Panc1 (cell line): ENCODE results near the gene SFTA2. TPM values are rescaled to one million over a fixed set of nuclear protein-coding genes. Genes with fewer than 3 reads are reported as not detected.
A peak's percentile ranks its signal among the peaks of the same experiment; 100 is the strongest.

Source experiments
- ATAC-seq: fragments of 200-7000 bp; cut with Tn5 transposase; 2 replicates; pipeline ENCODE4 v1.9.1; 2020; ENCODE audit warnings: mild to moderate bottlenecking, moderate library complexity
- BruUV-seq: library from RNA; stranded (reverse); fragments of 400-500 nt; replicated peaks from 2 replicates; lab custom pipeline; 2021; lab: Mats Ljungman, UMichigan
- CTCF ChIA-PET: fragments of 300-600 bp; sonication (Branson Sonifier 250); formaldehyde crosslinking; loops from one replicate; lab custom pipeline; 2022; ENCODE audit warnings: antibody characterized with exemption; lab: Charles Lee
- POLR2A ChIA-PET: fragments of 300-600 bp; sonication (Branson Sonifier 250); formaldehyde crosslinking; loops from one replicate; lab custom pipeline; 2022; ENCODE audit warnings: antibody characterized with exemption; lab: Charles Lee
- DNase-seq: peaks from one replicate; pipeline ENCODE4 v3.0.0-alpha.2; 2010; ENCODE audit warnings: low read depth, low spot score
- H3K27ac ChIP-seq: 2 replicates; pipeline ENCODE4 v1.5.1; 2011; ENCODE audit warnings: mild to moderate bottlenecking, low read length, inconsistent platforms
- H3K27me3 ChIP-seq: fragments of 200-500 bp; sonication (Bioruptor generic); 2 replicates; pipeline ENCODE4 v1.6.0; 2014; ENCODE audit warnings: low read length, inconsistent platforms; ENCODE audit not compliant: control insufficient read depth, insufficient read depth
- H3K36me3 ChIP-seq: fragments of 200-500 bp; sonication (Bioruptor generic); 2 replicates; pipeline ENCODE4 v1.5.1; 2014; ENCODE audit warnings: inconsistent platforms, mild to moderate bottlenecking, low read length, moderate library complexity; ENCODE audit not compliant: control insufficient read depth, insufficient read depth
- H3K4me1 ChIP-seq: 2 replicates; pipeline ENCODE4 v1.5.1; 2011; ENCODE audit warnings: inconsistent platforms, mild to moderate bottlenecking, low read length, moderate library complexity; ENCODE audit not compliant: control insufficient read depth, insufficient read depth
- H3K4me3 ChIP-seq, 2 experiments: 2 replicates each; pipeline ENCODE4 v1.5.1; 2011 to 2012; ENCODE audit warnings: low read depth in 2 of 2, low read length in 2 of 2, mild to moderate bottlenecking in 2 of 2, inconsistent platforms in 1 of 2, moderate library complexity in 1 of 2
- H3K9me3 ChIP-seq: fragments of 200-500 bp; sonication (Bioruptor generic); 2 replicates; pipeline ENCODE4 v1.5.1; 2014; ENCODE audit warnings: low read depth, mild to moderate bottlenecking, inconsistent platforms, low read length, moderate library complexity; ENCODE audit not compliant: control insufficient read depth, insufficient read depth
- POLR2AphosphoS5 ChIP-seq: IDR thresholded peaks from 2 replicates; pipeline ENCODE4 v1.6.1; 2012; ENCODE audit warnings: mild to moderate bottlenecking, low read depth, low read length, moderate library complexity
- SIN3A ChIP-seq: IDR thresholded peaks from 2 replicates; pipeline ENCODE4 v1.6.1; 2012; ENCODE audit warnings: low read depth, mild to moderate bottlenecking, low read length, moderate library complexity, borderline replicate concordance; ENCODE audit not compliant: insufficient read depth
- TCF7L2 ChIP-seq: IDR thresholded peaks from 2 replicates; pipeline ENCODE4 v1.6.1; 2011; ENCODE audit warnings: mild to moderate bottlenecking, low read depth, low read length, inconsistent platforms
- in situ Hi-C: cut with HindIII; loops from 2 replicates; pipeline ENCODE4 v1.10.0; 2016; ENCODE audit warnings: low sequenced_read_pairs, low pct_unique_long_range_greater_than_20kb
- intact Hi-C: fragments of 100-400 bp; cut with micrococcal nuclease; formaldehyde crosslinking; loops from one replicate; pipeline ENCODE4 v1.10.0; 2022; ENCODE audit not compliant: unreplicated experiment
- total RNA-seq: library from RNA; stranded (reverse); gene quantifications from one replicate; pipeline ENCODE4 v1.2.1, GENCODE V29; 2021; ENCODE audit not compliant: unreplicated experiment
- TF ChIP-seq, protein P1 (sequence below), 2 experiments: IDR thresholded peaks; 2 replicates each; pipeline ENCODE4 v1.6.1; 2011 to 2012; ENCODE audit warnings: low read depth in 2 of 2, control low read depth in 1 of 2, low read length in 1 of 2, mild to moderate bottlenecking in 1 of 2, moderate library complexity in 1 of 2; ENCODE audit not compliant: insufficient read depth in 1 of 2
- TF ChIP-seq, protein P2 (sequence below): fragments of 450-650 bp; IDR thresholded peaks from 2 replicates; pipeline ENCODE4 v1.5.1; 2017; ENCODE audit warnings: mild to moderate bottlenecking

The SFTA2 gene
- total RNA-seq, 1 experiment from 2014 or later, result not detected

DNA sequence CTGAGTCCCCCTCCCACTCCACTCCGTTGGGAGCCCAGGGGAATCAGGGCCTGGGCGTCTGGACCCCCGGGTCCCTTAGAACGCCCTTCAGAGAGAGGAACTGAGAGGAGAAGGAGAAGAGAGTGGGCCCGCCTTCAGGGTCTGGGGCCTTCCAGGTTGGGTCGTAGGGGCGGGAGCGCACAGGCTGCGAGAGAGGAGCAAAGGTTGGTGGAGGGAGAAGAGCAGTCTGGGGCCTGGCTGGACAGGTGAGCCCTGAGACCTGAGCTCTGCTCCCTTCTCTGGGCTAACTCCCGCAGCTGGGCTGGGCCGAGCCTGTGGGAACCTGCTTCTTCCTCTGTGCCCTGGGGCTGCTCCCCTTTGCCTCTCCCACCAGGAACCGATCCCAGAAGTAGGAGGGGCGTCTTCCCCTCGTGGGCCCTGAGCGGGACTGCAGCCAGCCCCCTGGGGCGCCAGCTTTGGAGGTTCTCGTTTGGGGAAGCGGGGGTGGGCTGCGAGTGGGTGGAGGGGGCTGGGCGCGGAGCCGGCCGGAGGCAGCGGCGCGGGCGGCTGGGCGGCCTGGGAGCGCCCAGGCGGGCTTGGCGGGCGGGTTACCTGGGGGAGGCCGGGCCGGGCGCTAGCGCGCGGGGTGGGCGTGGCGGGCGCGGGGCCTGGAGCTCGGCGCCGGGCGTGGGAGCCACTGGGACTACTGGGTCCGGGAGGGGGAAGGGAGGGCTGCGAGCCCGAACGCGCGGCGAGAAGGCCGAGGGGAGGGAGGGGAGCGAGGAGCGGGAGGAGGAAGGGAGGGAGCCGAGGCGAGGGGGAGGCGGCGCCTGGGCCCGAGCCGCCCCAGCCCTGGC is 48.1 kb downstream of the SFTA2 start, which contains the start of gene DDR1:
DDR1 (plus strand) TSS at position 835 of the 836 bp plus-strand sequence. CDS start 4,211 bp downstream, outside the sequence.
- ChIA-PET CTCF (interaction anchor here (0.6 to 1.3 kb wide), 2 partner anchors 139 to 265 kb away, joined by 3 to 7 read pairs; partner anchors contain the start of gene IER3), POLR2A (no interaction called here)
- ATAC-seq (peak; percentile 64), DNase-seq (no peak)
- intact Hi-C loops, result no loop called here
- Histone ChIP-seq H3K4me3 (peak within 1 kb of the TSS; percentile 62 to 86), H3K36me3 (no peaks in the 10 kb centered on the region), H3K27ac (peak within 1 kb of the TSS; percentile 84), H3K4me1 (peaks cover 46% of the 10 kb centered on the region), H3K9me3 (no peaks in the 10 kb centered on the region), H3K27me3 (no peaks in the 10 kb centered on the region)
- in situ Hi-C loops, result no loop called here
- TF ChIP-seq SIN3A (no peak), TCF7L2 (no peak), POLR2AphosphoS5 (no peak)
- TF ChIP-seq, protein P1, sequence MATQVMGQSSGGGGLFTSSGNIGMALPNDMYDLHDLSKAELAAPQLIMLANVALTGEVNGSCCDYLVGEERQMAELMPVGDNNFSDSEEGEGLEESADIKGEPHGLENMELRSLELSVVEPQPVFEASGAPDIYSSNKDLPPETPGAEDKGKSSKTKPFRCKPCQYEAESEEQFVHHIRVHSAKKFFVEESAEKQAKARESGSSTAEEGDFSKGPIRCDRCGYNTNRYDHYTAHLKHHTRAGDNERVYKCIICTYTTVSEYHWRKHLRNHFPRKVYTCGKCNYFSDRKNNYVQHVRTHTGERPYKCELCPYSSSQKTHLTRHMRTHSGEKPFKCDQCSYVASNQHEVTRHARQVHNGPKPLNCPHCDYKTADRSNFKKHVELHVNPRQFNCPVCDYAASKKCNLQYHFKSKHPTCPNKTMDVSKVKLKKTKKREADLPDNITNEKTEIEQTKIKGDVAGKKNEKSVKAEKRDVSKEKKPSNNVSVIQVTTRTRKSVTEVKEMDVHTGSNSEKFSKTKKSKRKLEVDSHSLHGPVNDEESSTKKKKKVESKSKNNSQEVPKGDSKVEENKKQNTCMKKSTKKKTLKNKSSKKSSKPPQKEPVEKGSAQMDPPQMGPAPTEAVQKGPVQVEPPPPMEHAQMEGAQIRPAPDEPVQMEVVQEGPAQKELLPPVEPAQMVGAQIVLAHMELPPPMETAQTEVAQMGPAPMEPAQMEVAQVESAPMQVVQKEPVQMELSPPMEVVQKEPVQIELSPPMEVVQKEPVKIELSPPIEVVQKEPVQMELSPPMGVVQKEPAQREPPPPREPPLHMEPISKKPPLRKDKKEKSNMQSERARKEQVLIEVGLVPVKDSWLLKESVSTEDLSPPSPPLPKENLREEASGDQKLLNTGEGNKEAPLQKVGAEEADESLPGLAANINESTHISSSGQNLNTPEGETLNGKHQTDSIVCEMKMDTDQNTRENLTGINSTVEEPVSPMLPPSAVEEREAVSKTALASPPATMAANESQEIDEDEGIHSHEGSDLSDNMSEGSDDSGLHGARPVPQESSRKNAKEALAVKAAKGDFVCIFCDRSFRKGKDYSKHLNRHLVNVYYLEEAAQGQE (IDR thresholded peaks at IDR 0.05; ENCODE audit: insufficient read depth in 1 of 2, low read depth in 2 of 2, low read length in 1 of 2), result no peak
- TF ChIP-seq, protein P2, sequence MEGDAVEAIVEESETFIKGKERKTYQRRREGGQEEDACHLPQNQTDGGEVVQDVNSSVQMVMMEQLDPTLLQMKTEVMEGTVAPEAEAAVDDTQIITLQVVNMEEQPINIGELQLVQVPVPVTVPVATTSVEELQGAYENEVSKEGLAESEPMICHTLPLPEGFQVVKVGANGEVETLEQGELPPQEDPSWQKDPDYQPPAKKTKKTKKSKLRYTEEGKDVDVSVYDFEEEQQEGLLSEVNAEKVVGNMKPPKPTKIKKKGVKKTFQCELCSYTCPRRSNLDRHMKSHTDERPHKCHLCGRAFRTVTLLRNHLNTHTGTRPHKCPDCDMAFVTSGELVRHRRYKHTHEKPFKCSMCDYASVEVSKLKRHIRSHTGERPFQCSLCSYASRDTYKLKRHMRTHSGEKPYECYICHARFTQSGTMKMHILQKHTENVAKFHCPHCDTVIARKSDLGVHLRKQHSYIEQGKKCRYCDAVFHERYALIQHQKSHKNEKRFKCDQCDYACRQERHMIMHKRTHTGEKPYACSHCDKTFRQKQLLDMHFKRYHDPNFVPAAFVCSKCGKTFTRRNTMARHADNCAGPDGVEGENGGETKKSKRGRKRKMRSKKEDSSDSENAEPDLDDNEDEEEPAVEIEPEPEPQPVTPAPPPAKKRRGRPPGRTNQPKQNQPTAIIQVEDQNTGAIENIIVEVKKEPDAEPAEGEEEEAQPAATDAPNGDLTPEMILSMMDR, result no peak
- BruUV-seq, result no TSS peak

DNA sequence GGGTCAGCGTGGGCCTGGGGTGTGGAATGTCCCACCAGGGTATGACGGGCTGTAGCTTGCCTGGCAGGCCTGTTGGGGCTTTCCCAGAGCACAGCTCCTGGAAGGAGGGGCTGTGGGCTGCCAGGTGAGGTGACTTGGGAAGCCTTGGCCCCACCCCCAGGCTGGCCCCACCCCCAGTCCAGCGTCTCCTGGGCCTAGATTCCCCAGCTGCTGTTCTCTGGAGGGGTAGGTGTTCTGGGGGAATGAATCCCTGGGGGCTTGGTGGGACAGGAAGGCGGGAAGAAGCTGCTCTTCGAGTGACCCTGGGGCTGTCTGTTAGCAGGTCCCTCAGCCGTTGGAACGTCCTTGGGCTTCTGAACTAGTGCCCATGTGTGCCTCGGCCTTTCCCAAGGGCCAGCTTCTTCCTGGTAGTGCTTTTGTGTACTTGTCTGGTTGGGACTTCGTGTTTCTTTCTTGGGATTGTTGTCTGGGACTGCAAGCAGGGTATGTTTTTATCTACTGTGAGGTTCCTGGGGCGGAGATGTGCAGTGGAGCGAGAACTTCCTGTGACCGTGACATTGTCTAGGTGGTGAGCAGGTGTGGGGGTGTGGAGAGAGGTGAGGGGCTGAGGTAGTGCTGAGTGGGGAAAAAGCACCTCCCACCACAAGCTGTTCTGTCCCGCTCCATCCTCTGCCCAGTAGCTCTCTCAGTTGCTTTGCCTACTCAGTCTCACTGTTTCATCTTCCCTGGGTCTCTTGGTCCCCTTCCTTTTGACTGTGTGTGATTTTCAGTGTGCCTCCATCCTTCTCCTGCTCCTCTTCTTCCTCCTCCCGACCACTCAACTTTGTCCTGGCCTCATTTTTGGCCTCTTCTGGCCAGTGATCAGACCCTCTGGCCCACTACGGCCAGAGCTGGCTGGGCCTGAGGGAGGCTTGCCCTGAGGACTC is 48.9 kb downstream of the SFTA2 start:
- DNase-seq (no peak), ATAC-seq (peak; percentile 18; the same call in 1 of the 2 replicates)
- peaks cover 47% of the 10 kb centered on the region for H3K4me1 ChIP-seq
- no peaks in the 10 kb centered on the region for H3K36me3 ChIP-seq
- no peak for TF ChIP-seq POLR2AphosphoS5
- no peak for TF ChIP-seq TCF7L2
- TF ChIP-seq, protein P1 (IDR thresholded peaks at IDR 0.05; ENCODE audit: insufficient read depth in 1 of 2, low read depth in 2 of 2, low read length in 1 of 2), result no peak
- TF ChIP-seq SIN3A, result no peak
- TF ChIP-seq, protein P2, result no peak
- in situ Hi-C loops, result no loop called here
- no peaks in the 10 kb centered on the region for H3K27me3 ChIP-seq
- peak overlapping the region; percentile 50 to 62 for H3K4me3 ChIP-seq
- intact Hi-C loops, result no loop called here
- ChIA-PET CTCF (interaction anchor here (0.6 to 1.3 kb wide), 3 partner anchors 61 to 264 kb away, joined by 3 to 4 read pairs (median 3); no protein-coding TSS in a partner anchor), POLR2A (interaction anchor here (0.5 to 1.1 kb wide), 4 partner anchors 31 to 214 kb away, joined by 3 to 19 read pairs (median 4); partner anchors contain the start of gene VARS2)
- H3K27ac ChIP-seq, result peak overlapping the region; percentile 84
- no peaks in the 10 kb centered on the region for H3K9me3 ChIP-seq
- BruUV-seq, result no TSS peak
